Neutrophil (primary cell): ENCODE results near the gene IFNGR1.

Experiments used
- H3K27ac ChIP-seq: fragments of 200-600 bp; sonication (generic); 2 replicates; pipeline ENCODE4 v1.5.1; 2016; ENCODE audit warnings: mild to moderate bottlenecking, moderate library complexity
- H3K27me3 ChIP-seq: fragments of 200-600 bp; sonication (generic); 2 replicates; pipeline ENCODE4 v1.6.0; 2016; ENCODE audit warnings: mild to moderate bottlenecking
- H3K36me3 ChIP-seq: fragments of 200-600 bp; sonication (generic); 2 replicates; pipeline ENCODE4 v1.5.1; 2017
- H3K4me1 ChIP-seq, 2 experiments: fragments of 200-600 bp in 1 of 2; sonication (generic) in 1 of 2; 1 replicate in 1 of 2; 2 replicates in 1 of 2; pipeline versions ENCODE4 v1.5.1 to v1.6.1; 2013 to 2016; ENCODE audit warnings: low read depth in 1 of 2, low read length in 1 of 2, mild to moderate bottlenecking in 1 of 2, moderate library complexity in 1 of 2; ENCODE audit not compliant: control insufficient read depth in 1 of 2, insufficient read depth in 1 of 2
- H3K4me3 ChIP-seq, 2 experiments: fragments of 200-600 bp in 1 of 2; sonication (generic) in 1 of 2; 1 replicate in 1 of 2; 2 replicates in 1 of 2; pipeline ENCODE4 v1.5.1; 2013 to 2016; ENCODE audit warnings: low read depth in 1 of 2, low read length in 1 of 2, mild to moderate bottlenecking in 1 of 2, moderate library complexity in 1 of 2
- H3K9me3 ChIP-seq: fragments of 200-600 bp; sonication (generic); 2 replicates; pipeline ENCODE4 v1.5.1; 2016
- TF ChIP-seq, protein P1 (sequence below): fragments of 200-600 bp; sonication (generic); IDR thresholded peaks from 2 replicates; pipeline ENCODE4 v1.5.1; 2016; ENCODE audit warnings: antibody characterized with exemption

IFNGR1 gene

DNA sequence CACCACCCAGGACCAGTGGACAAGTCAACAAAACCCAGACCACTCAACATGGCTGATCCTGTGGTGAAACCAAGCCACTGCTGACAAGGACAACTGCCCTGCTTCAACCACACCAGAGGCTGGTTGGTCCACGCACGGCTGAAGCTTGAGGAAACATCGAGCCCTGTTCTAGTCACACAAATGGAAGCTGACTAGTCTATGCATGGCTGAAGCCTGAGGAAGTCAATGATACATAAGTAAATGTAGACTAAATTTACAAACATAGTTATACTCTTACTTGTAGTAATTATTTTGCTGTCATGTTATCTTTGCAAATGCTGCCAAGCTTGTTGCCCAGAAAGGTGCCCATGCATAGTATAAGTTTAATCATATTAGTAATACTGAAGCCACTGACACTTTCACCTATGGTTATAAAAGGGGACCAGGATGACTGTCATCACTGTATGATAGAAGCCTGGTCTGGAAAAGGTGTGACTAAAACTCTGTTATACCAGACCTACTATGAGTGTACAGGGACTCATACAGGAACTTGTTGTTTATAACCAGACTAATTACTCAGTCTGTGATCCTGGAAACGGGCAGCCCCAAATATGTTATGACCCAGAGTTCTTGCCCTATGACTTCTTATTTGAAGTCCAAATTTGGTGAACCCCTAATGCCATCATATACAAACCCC is 51.3 kb downstream of the IFNGR1 start:
- H3K27me3 ChIP-seq: no peaks in the 10 kb centered on the region
- peaks cover 25 to 51% of the 10 kb centered on the region in 2 experiments for H3K4me1 ChIP-seq
- H3K36me3 ChIP-seq: no peaks in the 10 kb centered on the region
- no peak overlapping the region for H3K27ac ChIP-seq
- TF ChIP-seq, protein P1, sequence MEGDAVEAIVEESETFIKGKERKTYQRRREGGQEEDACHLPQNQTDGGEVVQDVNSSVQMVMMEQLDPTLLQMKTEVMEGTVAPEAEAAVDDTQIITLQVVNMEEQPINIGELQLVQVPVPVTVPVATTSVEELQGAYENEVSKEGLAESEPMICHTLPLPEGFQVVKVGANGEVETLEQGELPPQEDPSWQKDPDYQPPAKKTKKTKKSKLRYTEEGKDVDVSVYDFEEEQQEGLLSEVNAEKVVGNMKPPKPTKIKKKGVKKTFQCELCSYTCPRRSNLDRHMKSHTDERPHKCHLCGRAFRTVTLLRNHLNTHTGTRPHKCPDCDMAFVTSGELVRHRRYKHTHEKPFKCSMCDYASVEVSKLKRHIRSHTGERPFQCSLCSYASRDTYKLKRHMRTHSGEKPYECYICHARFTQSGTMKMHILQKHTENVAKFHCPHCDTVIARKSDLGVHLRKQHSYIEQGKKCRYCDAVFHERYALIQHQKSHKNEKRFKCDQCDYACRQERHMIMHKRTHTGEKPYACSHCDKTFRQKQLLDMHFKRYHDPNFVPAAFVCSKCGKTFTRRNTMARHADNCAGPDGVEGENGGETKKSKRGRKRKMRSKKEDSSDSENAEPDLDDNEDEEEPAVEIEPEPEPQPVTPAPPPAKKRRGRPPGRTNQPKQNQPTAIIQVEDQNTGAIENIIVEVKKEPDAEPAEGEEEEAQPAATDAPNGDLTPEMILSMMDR: no peak
- H3K9me3 ChIP-seq: no peaks in the 10 kb centered on the region
- H3K4me3 ChIP-seq: no peak overlapping the region

DNA sequence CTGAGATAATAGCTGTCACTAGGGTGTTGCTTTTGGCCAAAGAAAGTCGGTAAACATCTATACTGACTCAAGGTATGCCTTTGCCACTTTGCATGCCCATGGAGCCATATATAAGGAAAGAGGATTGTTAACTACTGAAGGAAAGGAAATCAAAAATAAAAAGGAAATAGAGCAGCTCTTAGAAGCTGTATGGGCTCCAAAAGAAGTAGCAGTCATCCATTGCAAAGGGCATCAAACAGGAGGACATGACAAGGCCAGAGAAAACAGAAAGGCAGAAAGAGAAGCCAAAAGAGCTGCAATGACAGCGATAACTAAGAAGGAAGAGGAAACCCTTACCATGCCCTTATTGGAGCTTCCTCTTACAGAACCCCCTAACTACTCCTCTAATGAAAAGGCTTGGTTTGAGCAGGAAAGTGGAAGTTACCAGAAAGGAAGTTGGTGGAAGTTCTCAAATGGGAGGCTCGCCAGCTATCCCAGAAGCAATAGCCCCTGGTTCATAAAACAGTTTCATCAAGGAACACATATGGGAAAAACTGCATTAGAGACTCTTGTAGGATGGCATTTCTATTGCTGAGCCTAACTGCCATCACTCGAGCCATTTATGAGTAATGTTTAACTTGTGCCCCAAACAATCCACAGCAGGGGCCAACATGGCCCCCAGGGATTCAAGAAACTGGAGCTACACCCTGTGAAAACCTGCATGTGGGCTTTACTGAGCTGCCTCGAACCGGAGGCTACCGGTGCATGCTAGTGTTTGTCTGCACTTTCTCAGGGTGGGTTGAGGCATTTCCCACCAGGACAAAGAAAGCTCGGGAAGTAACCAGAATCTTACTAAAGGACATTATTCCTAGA is 52.7 kb downstream of the IFNGR1 start:
- peak overlapping the region; percentile 81 for H3K27ac ChIP-seq
- H3K27me3 ChIP-seq: no peaks in the 10 kb centered on the region
- peak overlapping the region; percentile 4 to 33 for H3K4me3 ChIP-seq
- H3K36me3 ChIP-seq: no peaks in the 10 kb centered on the region
- no peaks in the 10 kb centered on the region for H3K9me3 ChIP-seq
- H3K4me1 ChIP-seq: peaks cover 32 to 60% of the 10 kb centered on the region in 2 experiments
- TF ChIP-seq, protein P1: no peak

DNA sequence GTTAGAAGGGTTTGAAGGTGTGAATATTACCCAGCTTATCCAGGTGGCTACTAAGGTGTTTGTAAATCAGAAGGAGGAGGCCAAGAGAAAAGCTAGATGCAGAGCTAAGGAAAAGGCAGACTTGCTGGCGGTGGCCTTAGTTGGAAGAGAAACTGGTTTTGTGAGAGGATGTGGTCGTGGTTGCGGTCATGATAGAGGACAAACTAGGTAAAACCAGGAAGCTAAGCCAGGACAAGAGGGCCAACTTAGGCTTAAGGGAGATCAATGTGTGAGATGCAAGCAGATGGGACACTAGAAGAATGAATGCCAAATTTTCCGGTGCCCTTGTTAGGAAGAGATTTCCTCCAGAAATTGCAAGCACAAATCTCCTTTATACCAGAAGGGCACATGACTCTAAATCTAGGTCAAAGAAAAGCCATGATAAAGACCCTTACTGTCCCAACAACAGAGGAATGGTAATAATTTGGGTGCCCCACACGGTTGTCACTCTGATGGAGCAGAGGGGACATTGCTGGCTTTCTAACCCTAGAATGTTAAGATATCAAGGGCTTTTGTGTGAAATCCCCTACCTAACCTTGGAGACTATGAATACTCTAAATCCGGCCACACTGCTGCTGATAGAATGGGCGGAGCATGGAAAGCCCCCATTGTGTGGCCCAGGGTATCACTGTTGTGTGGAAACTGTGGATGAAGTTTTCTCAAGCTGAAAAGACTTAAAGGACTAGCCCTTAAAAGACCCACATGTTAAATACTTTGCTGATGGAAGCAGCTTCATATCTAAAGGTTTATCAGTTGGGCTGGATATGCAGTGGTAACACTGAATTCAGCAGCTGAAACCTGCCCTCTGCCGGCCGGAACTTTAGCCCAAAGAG is 53.6 kb downstream of the IFNGR1 start:
- H3K27me3 ChIP-seq: no peaks in the 10 kb centered on the region
- H3K4me3 ChIP-seq: peak overlapping the region in 1 of 2 experiments; percentile 33
- H3K4me1 ChIP-seq: peaks cover 34 to 67% of the 10 kb centered on the region in 2 experiments
- H3K36me3 ChIP-seq: no peaks in the 10 kb centered on the region
- no peaks in the 10 kb centered on the region for H3K9me3 ChIP-seq
- H3K27ac ChIP-seq: peak overlapping the region; percentile 81
- TF ChIP-seq, protein P1: no peak

DNA sequence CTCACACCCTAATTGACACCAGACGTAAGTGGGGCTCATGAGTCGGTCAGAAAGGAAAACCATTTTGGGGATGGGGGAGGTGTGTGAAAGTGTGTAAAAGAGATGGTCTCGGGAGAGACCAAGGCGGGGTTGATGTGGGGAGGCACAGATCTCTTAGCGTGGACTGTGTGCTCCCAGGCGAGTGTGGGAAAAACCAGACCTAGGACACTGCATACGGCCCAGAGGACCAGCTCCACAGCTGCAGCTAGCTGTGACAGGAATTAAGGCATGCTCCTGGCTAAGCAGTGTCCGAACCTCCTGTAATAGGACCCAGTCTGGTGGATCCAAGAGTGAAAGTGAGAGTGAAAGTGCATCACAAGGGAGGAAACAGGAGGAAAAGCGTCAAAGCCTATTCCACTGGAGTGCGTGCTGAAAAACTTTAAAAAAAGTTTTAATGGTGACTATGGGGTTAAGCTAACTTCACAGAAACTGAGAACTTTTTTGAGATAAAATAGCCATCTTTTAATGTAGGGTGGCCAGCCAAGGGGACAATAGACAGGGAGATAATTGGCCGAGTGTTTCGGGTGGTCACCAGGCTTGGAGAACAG is 55.4 kb downstream of the IFNGR1 start:
- TF ChIP-seq, protein P1: no peak
- no peaks in the 10 kb centered on the region for H3K36me3 ChIP-seq

More for the DNA sequence above, 55.4 kb downstream of the IFNGR1 start:
- H3K9me3 ChIP-seq: no peaks in the 10 kb centered on the region
- H3K4me3 ChIP-seq: no peak overlapping the region
- H3K27ac ChIP-seq: no peak overlapping the region
- H3K4me1 ChIP-seq: peaks cover 48 to 78% of the 10 kb centered on the region in 2 experiments
- no peaks in the 10 kb centered on the region for H3K27me3 ChIP-seq
